ENCODE data around the gene HOATZ.

The HOATZ gene

GRCh38 chr11:111585371-111585770, 70.8 kb downstream of the HOATZ start:
- no peak for DNase-seq

GRCh38 chr11:111586388-111586831, 71.8 kb downstream of the HOATZ start:
- no peak for DNase-seq
